ENCODE measurements around the gene PSMD9.
"Not testable (repeated sequence)": the region's sequence is repeated elsewhere in the genome, so short reads cannot be mapped to it uniquely, and the experiment has no call there.

Gene PSMD9

GRCh38 chr12:121889274-121889624 lies 659 bp downstream of the PSMD9 start:
- TF ChIP-seq CTCF (IDR thresholded peaks at IDR 0.05; ENCODE audit: poor library complexity, severe bottlenecking): peak; percentile 47
- Histone ChIP-seq H3K4me3 (ENCODE audit: severe bottlenecking) (peak overlapping the region; percentile 87), H3K27me3 (ENCODE audit: insufficient read depth, poor library complexity, severe bottlenecking) (no peaks in the 10 kb centered on the region), H3K27ac (ENCODE audit: poor library complexity, severe bottlenecking) (peak overlapping the region; percentile 62), H3K4me1 (ENCODE audit: insufficient read depth, poor library complexity, severe bottlenecking) (peaks cover 12% of the 10 kb centered on the region), H3K9me3 (ENCODE audit: severe bottlenecking) (no peaks in the 10 kb centered on the region), H3K36me3 (ENCODE audit: low read depth) (peaks cover 24% of the 10 kb centered on the region)
- DNase-seq (ENCODE audit: low spot score) (no peak), ATAC-seq (ENCODE audit: low read depth) (no peak)

- H3K4me1 ChIP-seq (ENCODE audit: insufficient read depth, poor library complexity, severe bottlenecking): peaks cover 16% of the 10 kb centered on the region
- ATAC-seq (ENCODE audit: low read depth); H3K27me3 ChIP-seq (ENCODE audit: insufficient read depth, poor library complexity, severe bottlenecking); DNase-seq (ENCODE audit: low spot score); H3K9me3 ChIP-seq (ENCODE audit: severe bottlenecking): not testable (repeated sequence)
- peak overlapping the region; percentile 87 for H3K4me3 ChIP-seq (ENCODE audit: severe bottlenecking)
- peak overlapping the region; percentile 62 for H3K27ac ChIP-seq (ENCODE audit: poor library complexity, severe bottlenecking)
- peaks cover 28% of the 10 kb centered on the region for H3K36me3 ChIP-seq (ENCODE audit: low read depth)
Observed at GRCh38 chr12:121889661-121890060, 1.1 kb downstream of the PSMD9 start.

GRCh38 chr12:121892673-121893561 lies 4.3 kb downstream of the PSMD9 start:
- Histone ChIP-seq H3K4me3 (ENCODE audit: severe bottlenecking) (no peak overlapping the region), H3K27me3 (ENCODE audit: insufficient read depth, poor library complexity, severe bottlenecking) (no peaks in the 10 kb centered on the region), H3K27ac (ENCODE audit: poor library complexity, severe bottlenecking) (peak overlapping the region; percentile 26), H3K4me1 (ENCODE audit: insufficient read depth, poor library complexity, severe bottlenecking) (peaks cover 14% of the 10 kb centered on the region), H3K9me3 (ENCODE audit: severe bottlenecking) (no peaks in the 10 kb centered on the region), H3K36me3 (ENCODE audit: low read depth) (peaks cover 57% of the 10 kb centered on the region)
- DNase-seq (ENCODE audit: low spot score): no peak
- ATAC-seq (ENCODE audit: low read depth): no peak
- no peak for TF ChIP-seq CTCF (IDR thresholded peaks at IDR 0.05; ENCODE audit: poor library complexity, severe bottlenecking)

GRCh38 chr12:121893961-121894460 lies 5.4 kb downstream of the PSMD9 start:
- Histone ChIP-seq H3K36me3 (ENCODE audit: low read depth) (peaks cover 62% of the 10 kb centered on the region), H3K9me3 (ENCODE audit: severe bottlenecking) (no peaks in the 10 kb centered on the region), H3K27me3 (ENCODE audit: insufficient read depth, poor library complexity, severe bottlenecking) (no peaks in the 10 kb centered on the region), H3K4me3 (ENCODE audit: severe bottlenecking) (no peak overlapping the region), H3K4me1 (ENCODE audit: insufficient read depth, poor library complexity, severe bottlenecking) (peaks cover 11% of the 10 kb centered on the region), H3K27ac (ENCODE audit: poor library complexity, severe bottlenecking) (peak overlapping the region; percentile 26)
- ATAC-seq (ENCODE audit: low read depth) (peak; percentile 83), DNase-seq (ENCODE audit: low spot score) (no peak)
- no peak for TF ChIP-seq CTCF (IDR thresholded peaks at IDR 0.05; ENCODE audit: poor library complexity, severe bottlenecking)

GRCh38 chr12:121894633-121895032 lies 6.0 kb downstream of the PSMD9 start:
- H3K27me3 ChIP-seq (ENCODE audit: insufficient read depth, poor library complexity, severe bottlenecking): no peaks in the 10 kb centered on the region
- TF ChIP-seq CTCF (IDR thresholded peaks at IDR 0.05; ENCODE audit: poor library complexity, severe bottlenecking): peak; percentile 31
- no peaks in the 10 kb centered on the region for H3K9me3 ChIP-seq (ENCODE audit: severe bottlenecking)
- no peak for ATAC-seq (ENCODE audit: low read depth)
- H3K4me3 ChIP-seq (ENCODE audit: severe bottlenecking): no peak overlapping the region
- peak overlapping the region; percentile 26 for H3K27ac ChIP-seq (ENCODE audit: poor library complexity, severe bottlenecking)
- DNase-seq (ENCODE audit: low spot score): no peak
- H3K36me3 ChIP-seq (ENCODE audit: low read depth): peaks cover 67% of the 10 kb centered on the region
- H3K4me1 ChIP-seq (ENCODE audit: insufficient read depth, poor library complexity, severe bottlenecking): peaks cover 11% of the 10 kb centered on the region
